ENCODE measurements around the gene SNN.

SNN gene

DNA sequence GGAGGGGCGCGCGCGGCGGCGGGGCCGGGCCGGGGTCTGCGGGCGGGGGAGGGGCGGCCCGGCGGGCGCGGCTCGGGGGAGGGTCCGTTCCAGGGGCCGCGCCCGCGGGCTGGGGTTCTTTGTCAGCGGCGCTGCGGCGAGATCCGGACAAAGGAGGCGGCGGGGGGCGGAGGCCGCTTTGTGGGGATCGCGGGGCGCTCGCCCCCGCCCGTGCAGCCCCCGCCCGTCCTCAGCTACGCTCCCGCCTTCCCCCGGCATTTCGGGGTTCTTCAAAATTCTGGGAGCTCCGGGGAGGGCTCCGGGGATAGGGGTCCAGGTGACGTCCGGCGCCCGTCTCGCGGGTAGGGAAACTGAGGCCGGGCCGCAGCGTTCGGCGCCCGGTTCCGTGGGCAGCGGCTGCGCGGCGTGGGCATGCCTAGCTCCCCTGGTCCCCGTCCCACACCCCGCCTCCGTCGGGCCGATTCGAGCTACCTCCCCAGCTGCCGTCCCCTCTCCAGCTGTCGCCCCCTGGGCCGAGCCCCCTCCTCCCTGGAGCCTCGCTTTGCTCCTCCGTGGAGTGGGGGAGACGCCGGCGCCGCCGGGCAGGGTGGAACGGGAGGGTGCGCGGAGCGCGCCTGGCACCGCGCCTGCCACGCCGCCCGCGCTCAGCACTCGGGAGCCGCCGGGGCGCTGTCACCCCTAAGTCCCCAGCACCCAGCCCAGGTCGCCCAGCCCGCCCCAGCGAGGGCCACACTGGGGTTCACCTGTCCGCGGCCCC, 546 bp downstream of the SNN start:
- DNase-seq = no peak

DNA sequence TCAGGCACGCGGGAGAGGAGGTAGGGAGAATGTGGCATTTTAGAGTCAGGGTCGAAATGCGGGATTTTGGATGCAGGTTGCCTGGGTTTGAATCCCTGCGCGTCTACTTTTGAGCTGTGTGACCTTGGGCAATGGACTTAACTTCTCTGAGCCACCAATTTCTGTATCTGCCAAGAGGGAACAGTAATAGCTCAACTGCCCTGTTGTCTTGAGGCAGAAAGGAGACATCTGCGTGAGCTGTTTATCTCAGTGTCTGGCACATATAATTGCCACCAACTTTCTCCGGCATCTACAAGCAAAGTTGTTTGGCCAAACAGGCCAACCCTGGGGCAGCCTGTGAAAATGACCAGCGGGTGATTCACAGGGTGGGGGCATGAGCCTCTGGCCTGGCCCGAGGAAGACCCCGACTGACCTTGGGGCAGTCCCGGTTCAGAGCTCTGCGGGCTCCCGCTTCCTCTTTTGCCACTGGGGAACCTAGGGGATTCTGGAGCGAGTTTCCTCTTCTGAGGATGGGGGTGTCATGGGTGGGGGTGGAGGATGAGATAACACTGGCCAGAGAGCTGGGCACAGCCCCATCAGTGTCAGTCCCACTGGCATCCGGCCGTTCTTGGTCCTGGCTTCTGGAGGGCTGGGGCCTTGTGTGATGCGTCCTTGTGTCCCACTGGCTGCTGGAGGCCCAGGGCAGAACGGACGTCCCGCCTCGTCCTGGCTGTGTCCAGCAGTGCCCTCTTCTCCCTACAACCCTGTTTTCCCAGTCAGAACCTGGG, 1.3 kb downstream of the SNN start:
- DNase-seq = no peak

DNA sequence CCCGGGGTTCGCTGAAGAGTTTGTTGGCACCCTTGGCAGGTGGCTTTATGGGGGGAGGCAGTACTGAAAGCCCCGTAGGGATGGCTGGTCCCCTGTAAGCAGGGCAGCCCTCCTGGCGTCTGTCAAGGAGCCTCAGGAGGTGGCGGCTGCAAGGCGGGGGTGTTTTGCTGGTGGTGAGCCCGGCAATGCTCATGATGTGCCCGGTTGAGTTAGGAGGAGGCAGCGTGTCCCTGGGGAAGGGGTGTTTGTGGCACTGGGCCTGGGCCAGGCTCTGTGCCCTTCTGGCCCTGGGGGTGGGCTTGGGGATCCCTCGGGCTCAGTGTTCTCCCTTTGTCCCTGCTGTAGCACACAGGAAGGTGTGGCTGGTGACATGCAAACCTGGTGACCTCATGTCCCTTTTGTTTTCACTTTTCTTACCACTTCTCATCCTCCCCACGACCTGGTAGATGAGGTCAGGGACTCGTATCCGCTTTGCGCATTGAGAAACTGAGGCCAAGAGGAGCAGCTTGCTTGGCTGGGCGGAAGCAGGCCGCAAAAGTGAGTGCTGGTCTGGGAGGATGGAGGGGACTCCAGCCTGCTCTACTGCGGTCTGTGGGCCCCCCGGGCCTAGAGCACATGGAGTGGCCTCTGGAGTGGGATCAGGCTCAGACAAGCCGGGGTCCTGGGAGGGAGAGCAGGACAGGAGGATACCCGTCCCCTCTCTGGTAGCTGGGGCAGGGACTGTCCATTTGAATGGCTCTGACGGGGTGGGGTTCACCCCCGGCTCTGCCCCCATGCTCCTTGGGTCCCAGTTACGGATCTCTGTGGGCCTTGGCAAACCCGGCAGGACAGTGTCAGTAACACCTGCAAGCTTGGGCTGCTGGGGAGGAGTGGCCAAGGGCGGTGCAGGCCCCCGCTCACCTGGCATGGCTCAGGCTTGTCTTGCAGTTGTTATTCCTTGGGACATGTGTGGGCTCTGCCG, 2.2 kb downstream of the SNN start:
- no peak for DNase-seq

DNA sequence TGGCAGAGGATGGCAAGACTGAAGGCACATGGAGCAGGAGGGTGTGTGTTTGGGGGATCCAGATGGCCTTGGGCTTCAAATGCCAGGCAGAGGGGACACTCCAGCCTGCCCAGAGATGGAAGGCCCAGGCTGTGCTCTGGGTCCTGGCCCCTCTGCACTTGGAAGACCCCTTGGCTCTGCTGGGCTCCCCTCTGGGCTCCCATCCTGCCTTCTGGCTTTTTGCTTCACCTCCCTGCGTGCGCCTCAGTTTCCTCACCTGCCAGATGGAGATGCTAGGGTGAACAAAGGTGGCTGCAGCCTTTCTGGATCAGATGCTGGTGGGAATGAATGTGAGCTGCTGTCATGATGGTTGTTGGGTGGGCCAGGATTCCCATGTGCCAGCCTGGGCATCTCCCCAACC, 3.0 kb downstream of the SNN start:
- DNase-seq = no peak

DNA sequence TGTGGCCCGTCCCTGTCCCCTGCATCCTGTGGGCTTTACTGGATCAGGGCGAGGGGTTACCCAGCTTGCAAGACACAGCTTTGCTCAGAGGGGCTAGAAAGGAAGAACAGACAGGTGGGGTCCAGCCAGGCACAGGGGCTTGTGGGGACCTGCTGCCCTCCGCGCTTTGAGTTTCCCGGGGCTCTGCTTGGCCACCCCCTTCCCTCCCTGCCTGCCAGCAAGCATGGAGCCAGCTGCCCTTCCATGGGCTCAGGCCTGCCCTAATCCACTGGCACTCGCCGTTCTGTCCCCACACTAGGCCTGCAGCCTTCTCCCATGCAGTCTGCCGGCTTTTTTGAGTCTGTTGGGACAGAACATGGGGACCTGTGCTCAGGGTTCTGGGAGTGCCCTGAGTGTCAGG, 3.4 kb downstream of the SNN start:
- no peak for DNase-seq

DNA sequence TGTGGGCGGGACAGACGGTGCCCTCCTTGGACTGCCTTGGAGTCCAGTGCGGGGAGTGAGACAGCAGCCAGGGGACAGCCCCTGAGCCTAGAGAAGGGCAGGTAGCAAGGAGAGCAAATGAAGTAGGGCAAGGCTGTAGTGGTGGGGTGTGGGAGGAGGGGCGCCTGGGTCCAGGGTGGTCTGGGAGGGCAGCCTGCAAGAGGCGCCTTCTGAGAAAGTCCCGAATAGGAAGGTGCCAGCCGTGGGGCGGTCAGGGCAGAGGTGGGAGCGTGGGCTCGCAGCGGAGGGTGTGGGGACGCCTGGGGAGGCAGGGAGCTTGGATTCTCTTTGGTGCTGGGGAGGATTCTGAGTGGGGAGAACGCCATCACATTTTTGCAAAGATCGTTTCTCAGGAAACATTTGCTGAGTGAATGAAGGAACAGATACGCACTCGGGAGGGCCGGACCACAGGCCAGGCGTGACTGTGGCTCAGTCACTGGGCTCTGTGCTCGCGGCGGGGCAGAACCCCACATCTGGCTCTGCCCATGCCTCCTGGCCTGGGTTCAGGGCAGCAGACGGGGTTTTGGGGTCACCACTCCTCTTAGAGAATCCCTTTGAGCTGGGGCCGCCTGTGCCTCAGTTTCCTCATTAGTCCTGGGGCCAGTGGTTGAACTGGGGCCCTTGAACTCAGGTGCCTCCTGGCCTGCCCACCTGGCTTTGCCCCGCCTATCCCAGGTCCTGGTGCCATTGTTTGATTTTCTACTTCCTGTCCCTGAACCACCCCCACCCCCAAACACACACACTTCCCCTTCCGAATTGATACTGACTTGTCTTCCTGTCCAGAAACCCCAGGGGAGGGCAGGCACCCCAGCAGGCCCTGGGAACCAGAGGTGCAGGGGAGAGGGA, 4.2 kb downstream of the SNN start:
- peak; percentile 28 for DNase-seq

DNA sequence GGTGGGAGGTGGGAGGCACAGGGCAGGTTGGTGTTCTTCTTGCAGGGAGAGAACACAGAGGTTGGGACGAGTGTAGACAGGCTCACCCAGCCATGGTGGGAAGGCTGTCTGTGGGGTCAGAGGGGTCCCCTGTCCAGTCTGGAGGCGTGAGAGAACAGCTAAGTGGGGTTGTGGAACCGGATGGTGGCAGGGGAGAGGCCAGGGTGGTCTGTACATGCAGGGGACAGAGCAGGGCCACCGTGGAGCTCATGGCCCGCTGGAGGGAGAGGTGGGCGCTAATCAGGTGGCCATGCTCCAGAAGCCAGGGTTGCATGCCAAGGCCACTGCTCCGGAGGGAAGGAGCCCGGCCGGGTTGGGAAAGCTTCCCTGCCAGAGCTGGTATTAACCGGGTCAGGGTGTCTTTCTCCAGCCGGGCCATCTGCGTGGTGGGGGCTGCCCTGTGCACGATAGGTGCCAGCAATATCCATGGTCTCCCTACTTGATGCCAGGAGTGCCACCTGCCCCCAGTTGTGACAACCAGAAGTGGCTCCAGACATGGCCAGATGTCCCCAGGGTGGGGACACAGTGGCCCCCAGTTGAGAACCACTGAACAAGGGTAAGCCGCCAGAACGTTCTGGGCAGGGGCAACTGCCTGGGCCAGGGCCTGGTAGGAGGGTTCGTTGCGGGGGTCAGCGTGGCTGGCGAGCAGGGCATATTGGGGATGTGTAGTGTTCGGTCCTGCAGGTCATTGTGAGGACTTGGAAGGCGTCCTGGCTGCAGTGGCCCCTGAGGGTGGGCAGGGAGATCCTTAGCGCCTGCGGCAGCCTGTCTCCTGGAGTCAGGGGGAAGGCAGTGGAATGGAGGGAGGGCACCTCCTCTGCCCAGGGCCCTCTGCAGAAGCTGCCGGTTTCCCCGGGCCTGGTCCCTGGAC, 5.1 kb downstream of the SNN start:
- no peak for DNase-seq

DNA sequence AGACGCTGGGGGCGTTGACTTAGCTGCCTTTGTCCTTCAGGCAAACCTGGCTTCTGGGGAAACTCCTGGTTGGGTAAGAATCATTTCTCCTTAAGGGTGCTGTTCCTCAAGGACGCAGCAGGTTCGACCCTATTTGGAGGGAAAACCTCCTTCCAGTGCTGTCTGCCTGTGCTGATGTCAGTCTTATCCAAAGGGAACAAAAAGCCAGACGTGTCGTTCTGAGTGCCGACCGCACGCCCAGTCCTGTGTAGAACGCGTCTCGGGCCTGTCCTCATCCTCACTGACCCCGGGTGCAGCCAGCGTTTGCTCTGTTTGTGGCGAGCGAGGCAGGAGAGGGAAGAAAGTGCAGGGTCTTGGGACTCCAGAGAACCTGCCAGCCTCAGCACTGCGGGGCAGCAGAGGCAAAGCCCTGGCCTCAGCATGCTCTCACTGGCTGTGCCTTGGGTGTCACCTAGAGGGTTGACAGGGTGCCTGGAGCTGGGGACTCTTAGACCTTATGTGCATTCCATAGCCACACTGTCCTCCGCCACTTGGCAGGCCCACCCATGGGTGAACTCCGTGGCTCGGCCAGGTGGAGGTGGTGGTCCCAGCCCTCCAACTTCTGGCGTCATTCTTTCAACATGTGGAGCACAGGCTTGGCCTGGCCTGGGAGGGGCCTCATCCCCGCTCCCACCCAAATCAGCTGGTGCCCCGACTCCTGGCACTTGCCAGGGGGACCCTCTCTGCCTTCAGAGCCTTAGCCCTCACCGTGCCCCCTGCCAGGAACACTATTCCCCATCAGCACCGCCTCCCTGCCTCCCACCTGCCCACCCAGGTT, 6.0 kb downstream of the SNN start:
- peak; percentile 34 for DNase-seq

DNA sequence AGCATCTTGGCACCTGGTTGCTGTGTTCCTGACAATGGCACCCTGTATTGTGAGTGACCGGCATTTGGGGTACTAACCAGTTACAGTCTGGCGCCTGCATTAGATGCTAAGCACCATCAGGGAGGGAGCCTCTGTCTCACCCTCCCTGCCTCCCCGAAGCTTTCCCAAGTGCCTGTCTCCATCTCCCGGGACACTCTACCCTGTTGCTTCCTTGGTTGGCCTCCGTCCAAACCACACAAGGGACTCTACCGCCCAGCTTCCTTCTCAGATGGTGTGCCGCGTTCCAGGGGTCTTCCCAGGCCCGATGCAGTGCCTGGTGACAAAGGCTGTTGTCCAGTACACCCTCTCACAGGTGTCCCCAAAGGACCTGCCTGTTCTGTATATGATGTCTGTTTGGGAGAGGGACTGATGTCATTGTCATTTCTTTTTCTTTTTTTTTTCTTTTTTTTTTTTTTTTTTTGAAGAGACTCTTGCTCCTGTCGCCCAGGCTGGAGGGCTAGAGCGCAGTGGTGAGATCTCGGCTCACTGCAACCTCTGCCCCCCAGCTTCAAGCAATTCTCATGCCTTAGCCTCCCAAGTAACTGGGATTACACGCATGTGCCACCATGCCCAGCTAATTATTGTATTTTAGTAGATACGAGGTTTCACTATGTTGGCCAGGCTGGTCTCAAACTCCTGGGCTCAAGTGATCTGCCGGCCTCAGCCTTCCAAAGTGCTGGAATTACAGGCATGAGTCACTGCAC, 6.7 kb downstream of the SNN start:
- peak; percentile 71 for DNase-seq

DNA sequence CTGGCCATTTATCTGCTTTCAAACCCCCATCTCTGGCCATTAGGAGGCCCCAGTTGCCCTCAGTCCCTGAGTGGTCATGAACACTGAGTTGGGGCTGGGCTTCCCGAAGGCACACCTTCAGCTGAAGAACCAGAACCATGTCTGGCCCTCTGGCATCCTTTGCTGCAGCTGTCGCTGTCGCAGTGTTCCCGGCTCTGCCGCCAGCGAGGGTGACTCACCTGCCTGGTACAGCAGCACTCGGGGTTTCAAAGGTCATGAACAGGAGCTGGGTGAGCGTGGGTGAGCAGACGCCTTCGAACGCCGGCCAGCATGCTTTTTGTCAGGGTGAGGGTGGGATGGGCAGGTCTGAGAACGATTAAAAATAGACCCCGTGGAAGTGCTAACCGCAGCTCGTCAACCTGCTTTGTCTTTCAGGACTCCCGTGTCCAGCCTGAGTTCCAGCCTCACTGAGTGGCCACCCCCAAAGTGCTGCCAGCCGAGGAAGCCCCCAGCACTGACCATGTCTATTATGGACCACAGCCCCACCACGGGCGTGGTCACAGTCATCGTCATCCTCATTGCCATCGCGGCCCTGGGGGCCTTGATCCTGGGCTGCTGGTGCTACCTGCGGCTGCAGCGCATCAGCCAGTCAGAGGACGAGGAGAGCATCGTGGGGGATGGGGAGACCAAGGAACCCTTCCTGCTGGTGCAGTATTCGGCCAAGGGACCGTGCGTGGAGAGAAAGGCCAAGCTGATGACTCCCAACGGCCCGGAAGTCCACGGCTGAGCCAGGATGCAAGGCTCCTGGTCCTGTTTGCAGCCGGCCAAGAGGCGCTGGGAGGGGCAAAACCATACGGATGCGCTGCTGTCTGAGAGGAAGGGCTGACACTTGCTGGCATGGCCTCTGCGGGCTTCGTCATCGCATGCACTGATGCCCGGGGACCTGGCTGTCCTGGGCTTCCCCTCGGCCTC, 7.6 kb downstream of the SNN start:
- DNase-seq = peak; percentile 98

DNA sequence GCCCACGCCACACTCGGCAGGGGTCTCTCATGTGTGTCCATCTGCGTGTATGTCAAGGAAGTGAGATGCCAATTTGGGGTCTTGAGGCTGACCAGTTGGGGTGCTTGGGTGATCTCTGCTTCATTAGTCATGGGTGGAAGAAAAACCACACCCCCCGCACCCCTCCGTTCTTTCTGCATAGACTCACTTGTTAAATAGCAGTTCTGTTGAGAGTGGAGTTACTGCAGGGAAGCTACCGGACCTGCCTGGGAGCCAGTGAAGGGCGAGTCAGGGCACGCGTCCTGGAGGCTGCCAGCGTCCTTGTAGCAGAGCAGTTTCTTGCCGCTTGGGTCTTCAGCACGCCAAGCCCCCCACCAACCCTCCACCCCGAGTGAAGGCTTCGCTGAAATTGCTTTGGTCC, 8.5 kb downstream of the SNN start:
- DNase-seq = no peak

DNA sequence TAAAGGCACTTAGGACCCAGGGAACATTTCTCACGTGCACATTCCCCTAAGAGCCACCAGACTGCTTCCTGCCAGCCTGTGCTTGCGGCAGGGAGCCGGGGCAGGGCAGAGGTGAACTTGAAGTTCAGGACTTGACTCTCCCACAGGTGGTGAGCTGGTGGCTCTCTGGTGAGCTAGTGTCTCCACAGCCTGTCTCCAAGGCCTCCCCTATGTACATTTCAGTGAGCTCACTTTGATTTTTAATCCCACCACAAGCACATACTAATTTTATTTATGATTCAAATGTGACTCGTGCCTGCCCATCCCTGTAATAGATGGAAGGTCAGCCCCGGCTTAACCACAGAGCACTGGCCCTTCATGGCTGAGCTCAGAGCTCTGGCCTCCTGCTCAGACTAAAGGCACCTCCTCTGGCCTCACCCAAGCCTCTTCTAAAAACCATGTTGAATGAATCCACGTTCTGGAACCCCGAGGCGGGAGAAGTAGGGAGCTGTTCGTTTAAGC, 9.2 kb downstream of the SNN start:
- peak; percentile 31 for DNase-seq

DNA sequence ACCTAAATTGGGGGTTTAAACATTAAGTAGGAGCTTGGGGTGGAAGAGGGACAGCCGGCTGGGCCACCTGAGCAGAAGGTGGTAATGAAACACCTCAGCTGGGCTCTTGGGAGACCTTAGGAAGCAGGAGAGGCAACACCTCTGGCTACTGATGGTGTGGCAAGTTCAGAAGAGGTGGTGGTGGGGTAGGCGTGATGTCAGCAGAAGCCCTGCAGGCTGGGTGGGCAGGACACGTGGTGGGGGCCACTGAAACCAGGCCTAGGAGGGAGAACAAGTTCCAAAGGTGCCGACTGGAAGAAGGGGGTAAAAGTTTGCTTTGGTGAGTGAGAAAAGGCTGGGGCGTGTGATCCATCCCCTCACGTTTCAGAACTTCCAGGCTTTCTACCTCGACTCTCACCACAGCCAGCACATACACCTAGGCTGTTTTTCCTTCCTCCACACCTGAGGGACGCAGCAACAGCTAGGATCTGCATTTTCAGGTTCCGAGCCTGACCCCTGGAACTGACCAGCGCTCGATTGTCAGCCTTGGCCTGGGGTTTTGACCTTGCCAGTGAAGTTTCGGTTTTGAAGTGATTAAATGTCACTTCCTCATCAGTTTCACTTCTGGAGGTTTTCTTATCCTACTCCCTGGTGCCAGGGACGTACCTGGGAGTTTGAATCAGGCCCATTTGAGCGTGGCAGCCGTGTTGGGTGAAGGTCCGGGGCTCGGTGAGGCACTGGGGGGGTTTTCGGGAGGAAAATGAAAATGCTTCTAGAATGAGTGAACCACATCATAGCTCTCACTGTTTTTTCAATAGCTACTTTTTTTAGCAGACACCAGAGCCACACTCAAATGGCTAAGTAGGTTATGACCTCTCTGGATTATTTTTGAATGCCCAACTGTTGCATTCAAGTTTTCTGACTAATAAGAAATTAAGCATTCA, 10.0 kb downstream of the SNN start:
- no peak for DNase-seq

DNA sequence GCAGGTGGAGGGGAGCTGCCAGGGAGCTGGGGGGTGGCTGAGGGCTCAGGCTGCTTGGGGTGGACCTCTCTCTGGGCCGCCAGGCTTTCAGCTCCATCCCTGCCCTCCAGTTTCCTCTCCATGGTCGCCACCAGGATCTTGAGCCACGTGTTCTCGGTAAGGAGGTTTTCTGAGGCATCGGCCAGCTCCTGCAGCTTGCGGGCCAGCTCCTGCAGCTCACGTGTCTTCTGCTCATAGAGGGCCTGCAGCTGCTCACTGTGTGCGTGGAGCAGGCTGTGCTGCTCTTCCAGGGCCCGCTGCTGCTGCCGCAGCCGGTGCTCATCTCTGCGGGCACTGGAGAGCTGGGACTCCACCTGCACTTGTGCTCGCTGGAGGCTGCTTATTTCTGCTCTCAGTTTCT, 11.0 kb downstream of the SNN start:
- no peak for DNase-seq

DNA sequence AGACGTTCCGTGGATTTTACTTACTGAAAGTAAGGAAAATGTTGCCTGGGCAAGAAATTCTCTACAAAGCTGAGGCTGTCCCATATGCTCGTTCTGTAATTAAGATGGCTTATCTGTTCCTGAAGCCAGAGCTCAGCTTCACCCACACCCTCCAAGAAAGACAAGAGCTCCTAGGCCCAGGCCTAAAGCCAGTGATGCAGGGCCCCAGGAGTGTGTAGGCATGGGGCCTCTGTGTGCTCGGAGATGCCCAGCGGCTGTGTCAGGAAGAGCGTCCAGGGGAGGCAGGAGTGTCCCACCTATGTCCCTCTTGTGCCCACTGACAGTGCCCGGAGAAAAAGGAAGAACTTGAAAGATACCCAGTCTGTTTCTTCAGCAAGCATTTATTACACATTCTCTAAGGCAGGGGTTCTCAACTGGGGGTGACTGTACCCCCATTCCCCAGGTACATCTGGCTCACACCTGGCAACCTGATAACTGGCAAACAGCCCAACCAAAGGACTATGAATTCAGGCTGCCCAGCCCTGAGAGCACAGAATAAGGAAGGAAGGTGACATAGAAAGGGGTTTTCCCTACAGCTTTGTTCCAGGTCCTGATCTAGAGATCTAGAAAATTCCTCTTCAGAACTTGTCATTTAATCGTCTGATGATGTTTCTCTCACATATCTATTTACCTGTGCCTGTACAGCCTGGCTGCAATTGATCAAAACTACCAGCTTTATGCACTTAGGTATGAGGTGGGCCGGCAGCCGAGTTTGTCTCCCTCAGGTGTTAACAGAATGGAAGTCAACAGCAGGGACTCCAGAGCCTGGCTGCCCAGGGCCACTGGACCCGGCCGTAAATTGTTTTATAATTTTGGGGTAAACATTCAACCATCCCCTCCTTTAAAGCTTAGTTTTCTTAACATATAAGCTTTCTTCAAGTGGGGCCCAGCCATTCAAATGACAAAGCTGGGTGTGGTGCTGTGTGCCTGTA, 12.0 kb downstream of the SNN start:
- DNase-seq = no peak

DNA sequence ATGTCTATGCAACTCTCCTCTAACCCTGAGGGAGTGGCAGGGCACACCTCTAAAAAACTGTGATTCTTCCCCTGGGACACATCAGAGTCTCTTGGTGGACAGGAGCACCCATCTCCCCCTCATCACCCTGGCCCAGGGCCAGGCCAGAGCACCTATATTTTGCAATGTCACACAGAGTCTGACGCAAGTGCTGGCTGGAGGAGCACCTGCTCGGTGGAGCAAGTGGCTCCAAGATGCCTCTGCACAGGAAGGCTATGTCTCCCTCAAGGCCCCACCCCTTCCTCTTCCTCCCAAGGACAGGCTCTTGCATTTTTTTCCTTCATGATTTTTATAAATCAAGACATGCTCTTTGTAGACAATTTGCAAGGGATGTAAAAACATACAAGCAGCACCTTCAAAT, 13.3 kb downstream of the SNN start:
- DNase-seq = peak; percentile 24
